ENCODE measurements around the gene RASSF1. TPM values are rescaled to one million over a fixed set of nuclear protein-coding genes. Genes with fewer than 3 reads are reported as not detected.

The RASSF1 gene
- total RNA-seq, 1 experiment from 2014 or later = 32.0 TPM

DNA sequence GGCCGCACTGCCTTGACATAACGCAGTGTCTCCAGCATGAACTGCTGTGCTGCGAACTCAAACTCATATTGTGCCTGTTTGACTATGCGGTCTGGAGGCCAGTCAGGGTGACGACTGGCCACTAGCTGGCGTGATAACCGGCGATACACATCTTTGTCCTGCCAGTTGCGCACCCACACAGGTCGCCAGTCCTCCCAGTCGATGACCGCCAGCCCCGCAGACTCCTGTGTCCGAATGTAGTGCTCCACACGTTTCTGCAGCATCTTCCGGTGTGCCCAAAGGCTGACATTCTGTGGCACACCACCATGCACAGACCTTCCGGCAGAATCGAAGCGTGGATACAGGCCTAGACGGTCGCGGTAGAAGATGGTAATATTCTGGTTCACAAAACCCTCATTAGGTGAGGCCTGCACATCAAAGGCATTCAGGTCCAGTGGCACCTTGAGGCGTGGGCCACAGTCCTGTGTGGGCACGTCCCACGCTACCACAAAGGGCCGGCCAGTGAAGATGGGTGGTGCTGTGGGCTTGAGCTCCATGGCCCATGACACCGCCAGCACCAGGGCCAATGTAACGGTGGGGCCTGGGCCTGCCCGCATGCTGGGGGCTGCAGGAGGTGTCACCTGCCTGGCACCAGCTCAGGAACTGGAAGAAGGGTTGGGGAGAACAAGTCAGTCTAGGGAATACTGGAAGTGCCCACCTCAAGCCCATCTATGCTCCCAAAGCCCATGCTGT, 20.6 kb downstream of the RASSF1 start:
- H3K27me3 Mint-ChIP-seq (ENCODE audit: insufficient read depth, unreplicated experiment) = no peaks in the 10 kb centered on the region
- intact Hi-C loops (cut with micrococcal nuclease) = no loop called here
- H3K4me3 Mint-ChIP-seq (ENCODE audit: unreplicated experiment) = peak overlapping the region; percentile 80
- H3K36me3 Mint-ChIP-seq (ENCODE audit: insufficient read depth, unreplicated experiment) = peaks cover 6% of the 10 kb centered on the region
- no peaks in the 10 kb centered on the region for H3K9me3 Mint-ChIP-seq (ENCODE audit: unreplicated experiment)
- BruUV-seq (replicated peaks) = TSS peak; percentile 23
- no peak for DNase-seq (ENCODE audit: unreplicated experiment)
- peaks cover 22% of the 10 kb centered on the region for H3K4me1 Mint-ChIP-seq (ENCODE audit: insufficient read depth, unreplicated experiment)
- CTCF ChIA-PET = interaction anchor here (0.7 to 1.3 kb wide), 3 partner anchors 11 to 21 kb away, joined by 3 to 4 read pairs (median 3); partner anchors contain the start of genes HYAL3 and NAA80
- H3K27ac Mint-ChIP-seq (ENCODE audit: low read depth, unreplicated experiment) = peak overlapping the region; percentile 98
- POLR2A ChIA-PET = interaction anchor here (0.6 to 5.0 kb wide), 8 partner anchors 9 to 164 kb away, joined by 3 to 25 read pairs (median 4); partner anchors contain the start of genes HYAL3, IFRD2 and NAA80
- TF ChIP-seq, protein P1, sequence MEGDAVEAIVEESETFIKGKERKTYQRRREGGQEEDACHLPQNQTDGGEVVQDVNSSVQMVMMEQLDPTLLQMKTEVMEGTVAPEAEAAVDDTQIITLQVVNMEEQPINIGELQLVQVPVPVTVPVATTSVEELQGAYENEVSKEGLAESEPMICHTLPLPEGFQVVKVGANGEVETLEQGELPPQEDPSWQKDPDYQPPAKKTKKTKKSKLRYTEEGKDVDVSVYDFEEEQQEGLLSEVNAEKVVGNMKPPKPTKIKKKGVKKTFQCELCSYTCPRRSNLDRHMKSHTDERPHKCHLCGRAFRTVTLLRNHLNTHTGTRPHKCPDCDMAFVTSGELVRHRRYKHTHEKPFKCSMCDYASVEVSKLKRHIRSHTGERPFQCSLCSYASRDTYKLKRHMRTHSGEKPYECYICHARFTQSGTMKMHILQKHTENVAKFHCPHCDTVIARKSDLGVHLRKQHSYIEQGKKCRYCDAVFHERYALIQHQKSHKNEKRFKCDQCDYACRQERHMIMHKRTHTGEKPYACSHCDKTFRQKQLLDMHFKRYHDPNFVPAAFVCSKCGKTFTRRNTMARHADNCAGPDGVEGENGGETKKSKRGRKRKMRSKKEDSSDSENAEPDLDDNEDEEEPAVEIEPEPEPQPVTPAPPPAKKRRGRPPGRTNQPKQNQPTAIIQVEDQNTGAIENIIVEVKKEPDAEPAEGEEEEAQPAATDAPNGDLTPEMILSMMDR (IDR thresholded peaks at IDR 0.05; ENCODE audit: unreplicated experiment) = no peak

GRCh38 chr3:50319181-50319893, 21.3 kb downstream of the RASSF1 start:
- TF ChIP-seq, protein P1 (IDR thresholded peaks at IDR 0.05; ENCODE audit: unreplicated experiment) = no peak
- Mint-ChIP-seq H3K36me3 (ENCODE audit: insufficient read depth, unreplicated experiment) (peaks cover 6% of the 10 kb centered on the region), H3K4me1 (ENCODE audit: insufficient read depth, unreplicated experiment) (peaks cover 22% of the 10 kb centered on the region), H3K27me3 (ENCODE audit: insufficient read depth, unreplicated experiment) (no peaks in the 10 kb centered on the region), H3K27ac (ENCODE audit: low read depth, unreplicated experiment) (no peak overlapping the region), H3K9me3 (ENCODE audit: unreplicated experiment) (no peaks in the 10 kb centered on the region), H3K4me3 (ENCODE audit: unreplicated experiment) (peak overlapping the region; percentile 59)
- intact Hi-C loops (cut with micrococcal nuclease) = no loop called here
- BruUV-seq (replicated peaks) = no TSS peak
- no peak for DNase-seq (ENCODE audit: unreplicated experiment)
- POLR2A ChIA-PET = interaction anchor here (0.6 to 1.6 kb wide), 6 partner anchors 8 to 163 kb away, joined by 3 to 7 read pairs (median 4); partner anchors contain the start of gene IFRD2
- CTCF ChIA-PET = interaction anchor here (0.7 to 1.3 kb wide), 5 partner anchors 9 to 21 kb away, joined by 3 to 6 read pairs (median 3); partner anchors contain the start of genes HYAL3, NAA80 and TUSC2

DNA sequence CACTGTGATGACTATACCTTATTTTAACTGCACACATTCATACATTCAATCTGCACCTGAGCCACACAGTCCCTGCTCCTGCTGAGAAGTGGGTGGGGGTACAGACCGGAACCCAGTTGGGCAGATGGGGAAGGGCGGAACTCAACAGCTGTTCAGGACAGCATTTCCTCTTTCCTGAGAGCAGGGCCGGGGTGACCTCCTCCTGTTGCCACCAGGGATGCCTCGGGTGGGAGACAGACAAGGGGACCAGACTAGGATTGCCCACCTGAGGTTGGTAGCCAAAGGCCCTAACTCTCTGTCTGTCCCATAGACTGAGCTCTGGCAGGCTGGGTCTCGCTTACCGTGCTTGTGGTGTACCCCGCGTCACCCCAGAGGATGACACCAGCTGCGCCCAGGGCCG, 22.0 kb downstream of the RASSF1 start:
- Mint-ChIP-seq H3K27ac (ENCODE audit: low read depth, unreplicated experiment) (no peak overlapping the region), H3K27me3 (ENCODE audit: insufficient read depth, unreplicated experiment) (no peaks in the 10 kb centered on the region), H3K9me3 (ENCODE audit: unreplicated experiment) (no peaks in the 10 kb centered on the region), H3K36me3 (ENCODE audit: insufficient read depth, unreplicated experiment) (peaks cover 6% of the 10 kb centered on the region), H3K4me3 (ENCODE audit: unreplicated experiment) (no peak overlapping the region), H3K4me1 (ENCODE audit: insufficient read depth, unreplicated experiment) (peaks cover 28% of the 10 kb centered on the region)
- POLR2A ChIA-PET = interaction anchor here (0.7 to 1.6 kb wide), 5 partner anchors 9 to 26 kb away, joined by 3 to 7 read pairs (median 5); partner anchors contain the start of genes HYAL3, IFRD2 and NAA80
- BruUV-seq (replicated peaks) = no TSS peak
- CTCF ChIA-PET = interaction anchor here (0.9 to 1.3 kb wide), 3 partner anchors 10 to 15 kb away, joined by 3 to 6 read pairs (median 3); partner anchors contain the start of gene TUSC2
- TF ChIP-seq, protein P1 (IDR thresholded peaks at IDR 0.05; ENCODE audit: unreplicated experiment) = no peak
- intact Hi-C loops (cut with micrococcal nuclease) = no loop called here
- DNase-seq (ENCODE audit: unreplicated experiment) = no peak

- BruUV-seq (replicated peaks) = no TSS peak
- TF ChIP-seq, protein P1 (IDR thresholded peaks at IDR 0.05; ENCODE audit: unreplicated experiment) = no peak
- H3K9me3 Mint-ChIP-seq (ENCODE audit: unreplicated experiment) = no peaks in the 10 kb centered on the region
- H3K4me3 Mint-ChIP-seq (ENCODE audit: unreplicated experiment) = no peak overlapping the region
- CTCF ChIA-PET = interaction anchor here (1.1 to 1.3 kb wide), 4 partner anchors 10 to 18 kb away, joined by 3 to 6 read pairs (median 3); partner anchors contain the start of gene TUSC2
- intact Hi-C loops (cut with micrococcal nuclease) = no loop called here
- POLR2A ChIA-PET = interaction anchor here (0.7 to 1.7 kb wide), 4 partner anchors 10 to 26 kb away, joined by 5 to 21 read pairs (median 6); partner anchors contain the start of genes HYAL3, IFRD2, NAA80 and TUSC2
- H3K4me1 Mint-ChIP-seq (ENCODE audit: insufficient read depth, unreplicated experiment) = peaks cover 29% of the 10 kb centered on the region
- H3K36me3 Mint-ChIP-seq (ENCODE audit: insufficient read depth, unreplicated experiment) = peaks cover 6% of the 10 kb centered on the region
- H3K27me3 Mint-ChIP-seq (ENCODE audit: insufficient read depth, unreplicated experiment) = no peaks in the 10 kb centered on the region
- no peak overlapping the region for H3K27ac Mint-ChIP-seq (ENCODE audit: low read depth, unreplicated experiment)
- DNase-seq (ENCODE audit: unreplicated experiment) = no peak
Measured at GRCh38 chr3:50318163-50318562, 22.5 kb downstream of the RASSF1 start.

Data from MCF 10A (cell line).